ENCODE measurements around the gene CACNA1A.

- TF ChIP-seq NCOR1 (IDR thresholded peaks at IDR 0.05; ENCODE audit: borderline replicate concordance, low read length) (no peak), MYNN (CRISPR knock-in tag; IDR thresholded peaks at IDR 0.05; ENCODE audit: low read depth) (no peak), CTCF (CRISPR knock-in tag; IDR thresholded peaks at IDR 0.05) (no peak), ZHX1 (CRISPR knock-in tag; IDR thresholded peaks at IDR 0.05; ENCODE audit: low read depth) (no peak), MAZ (IDR thresholded peaks at IDR 0.05; ENCODE audit: borderline replicate concordance, low read depth, low read length) (no peak), MAZ (CRISPR knock-in tag; IDR thresholded peaks at IDR 0.05; ENCODE audit: low read depth) (no peak), ZNF556 (CRISPR knock-in tag; IDR thresholded peaks at IDR 0.05; ENCODE audit: borderline replicate concordance) (no peak), CREB1 (IDR thresholded peaks at IDR 0.05) (no peak), CREB1 (CRISPR knock-in tag; IDR thresholded peaks at IDR 0.05) (no peak), CHD2 (IDR thresholded peaks at IDR 0.05; ENCODE audit: low read depth, low read length) (no peak), HMG20B (CRISPR knock-in tag; conservative IDR thresholded peaks at IDR 0.05) (no peak), PHB2 (IDR thresholded peaks at IDR 0.05; ENCODE audit: partially characterized antibody) (no peak), KLF16 (CRISPR knock-in tag; IDR thresholded peaks at IDR 0.05) (no peak), CBFB (CRISPR knock-in tag; IDR thresholded peaks at IDR 0.05) (no peak), RCOR2 (CRISPR knock-in tag; IDR thresholded peaks at IDR 0.05) (no peak)
Observed at GRCh38 chr19:13267889-13268288, 238.4 kb downstream of the CACNA1A start.

Data from HepG2 (cell line).